KG1 (cell line): Measurements from ENCODE around the gene KDM2A.

Experiments
- DNase-seq: peaks from one replicate; lab custom pipeline; 2025; lab: John Stamatoyannopoulos, UW

KDM2A gene

GRCh38 chr11:67261946-67262681 is 143.1 kb downstream of the KDM2A start:
- DNase-seq: no peak

GRCh38 chr11:67262731-67263675 is 143.9 kb downstream of the KDM2A start:
- DNase-seq: peak; percentile 71

- no peak for DNase-seq
Observed at GRCh38 chr11:67264260-67264659, 145.2 kb downstream of the KDM2A start.

- no peak for DNase-seq
Observed at GRCh38 chr11:67264877-67265632, 146.0 kb downstream of the KDM2A start.

- DNase-seq: peak; percentile 41
Observed at GRCh38 chr11:67265633-67266448, 146.8 kb downstream of the KDM2A start.

GRCh38 chr11:67266449-67267187 is 147.6 kb downstream of the KDM2A start, which contains the start of gene GRK2:
GRK2 (plus strand) TSS chr11:67266473; CDS start chr11:67266700, 227 bp downstream.
- DNase-seq: no peak

- DNase-seq: no peak
Observed at GRCh38 chr11:67267188-67268080, 148.4 kb downstream of the KDM2A start.

GRCh38 chr11:67268081-67268961 is 149.3 kb downstream of the KDM2A start:
- peak; percentile 93 for DNase-seq

- DNase-seq: no peak
Observed at GRCh38 chr11:67268962-67269268, 149.9 kb downstream of the KDM2A start.

GRCh38 chr11:67269401-67270255 is 150.6 kb downstream of the KDM2A start:
- DNase-seq: peak; percentile 45

GRCh38 chr11:67270256-67271204 is 151.5 kb downstream of the KDM2A start:
- DNase-seq: peak; percentile 82

GRCh38 chr11:67271205-67271540 is 152.1 kb downstream of the KDM2A start:
- DNase-seq: no peak

GRCh38 chr11:67271541-67272284 is 152.7 kb downstream of the KDM2A start:
- DNase-seq: peak; percentile 79

- no peak for DNase-seq
Observed at GRCh38 chr11:67272327-67273259, 153.5 kb downstream of the KDM2A start.
